GM10248 (cell line): ENCODE measurements around the gene CENPM.

Experiments used
- CTCF ChIA-PET: fragments of 300-600 bp; sonication (Branson Sonifier 250); formaldehyde crosslinking; extraction: SDS; loops from one replicate; lab custom pipeline; 2021; ENCODE audit warnings: antibody characterized with exemption; lab: Yijun Ruan, JAX
- POLR2A ChIA-PET: fragments of 350-650 bp; sonication (Branson Sonifier 250); formaldehyde crosslinking; extraction: SDS; loops from one replicate; lab custom pipeline; 2020; ENCODE audit warnings: antibody characterized with exemption; lab: Yijun Ruan, JAX
- DNase-seq: peaks from one replicate; pipeline ENCODE4 v3.0.0; 2012; ENCODE audit errors: extremely low spot score
- TF ChIP-seq, protein P1 (sequence below): IDR thresholded peaks from 2 replicates; pipeline ENCODE4 v1.5.1; 2012; ENCODE audit warnings: mild to moderate bottlenecking, low read depth; ENCODE audit errors: extremely low read depth, missing control alignments, control extremely low read depth

The CENPM gene

DNA sequence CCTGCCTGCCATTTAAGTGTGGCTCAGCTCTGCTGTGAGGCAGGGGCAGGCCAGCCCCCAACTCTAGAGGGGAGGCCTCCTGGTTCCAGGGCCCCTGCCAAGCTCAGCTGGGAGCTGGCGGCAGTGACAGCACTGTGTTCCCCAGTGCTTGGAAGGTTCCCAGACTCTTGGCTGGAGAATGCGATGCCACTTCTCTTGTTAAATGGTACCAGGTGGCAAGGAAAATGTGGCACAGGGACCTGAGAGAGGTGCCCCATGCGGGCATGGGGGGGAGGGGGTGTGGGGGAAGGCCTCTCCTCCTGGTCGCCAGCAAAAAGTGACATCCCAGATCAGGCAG lies 12.0 kb downstream of the CENPM start:
- DNase-seq: no peak
- CTCF ChIA-PET: interaction anchor here (8.8 kb wide), 1 partner anchor 11 kb away, joined by 229 read pairs; the partner anchor contains the start of gene TNFRSF13C
- POLR2A ChIA-PET: interaction anchor here (0.5 to 7.6 kb wide), 2 partner anchors 9 to 22 kb away, joined by 4 to 118 read pairs; partner anchors contain the start of gene TNFRSF13C
- TF ChIP-seq, protein P1, sequence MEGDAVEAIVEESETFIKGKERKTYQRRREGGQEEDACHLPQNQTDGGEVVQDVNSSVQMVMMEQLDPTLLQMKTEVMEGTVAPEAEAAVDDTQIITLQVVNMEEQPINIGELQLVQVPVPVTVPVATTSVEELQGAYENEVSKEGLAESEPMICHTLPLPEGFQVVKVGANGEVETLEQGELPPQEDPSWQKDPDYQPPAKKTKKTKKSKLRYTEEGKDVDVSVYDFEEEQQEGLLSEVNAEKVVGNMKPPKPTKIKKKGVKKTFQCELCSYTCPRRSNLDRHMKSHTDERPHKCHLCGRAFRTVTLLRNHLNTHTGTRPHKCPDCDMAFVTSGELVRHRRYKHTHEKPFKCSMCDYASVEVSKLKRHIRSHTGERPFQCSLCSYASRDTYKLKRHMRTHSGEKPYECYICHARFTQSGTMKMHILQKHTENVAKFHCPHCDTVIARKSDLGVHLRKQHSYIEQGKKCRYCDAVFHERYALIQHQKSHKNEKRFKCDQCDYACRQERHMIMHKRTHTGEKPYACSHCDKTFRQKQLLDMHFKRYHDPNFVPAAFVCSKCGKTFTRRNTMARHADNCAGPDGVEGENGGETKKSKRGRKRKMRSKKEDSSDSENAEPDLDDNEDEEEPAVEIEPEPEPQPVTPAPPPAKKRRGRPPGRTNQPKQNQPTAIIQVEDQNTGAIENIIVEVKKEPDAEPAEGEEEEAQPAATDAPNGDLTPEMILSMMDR: no peak

DNA sequence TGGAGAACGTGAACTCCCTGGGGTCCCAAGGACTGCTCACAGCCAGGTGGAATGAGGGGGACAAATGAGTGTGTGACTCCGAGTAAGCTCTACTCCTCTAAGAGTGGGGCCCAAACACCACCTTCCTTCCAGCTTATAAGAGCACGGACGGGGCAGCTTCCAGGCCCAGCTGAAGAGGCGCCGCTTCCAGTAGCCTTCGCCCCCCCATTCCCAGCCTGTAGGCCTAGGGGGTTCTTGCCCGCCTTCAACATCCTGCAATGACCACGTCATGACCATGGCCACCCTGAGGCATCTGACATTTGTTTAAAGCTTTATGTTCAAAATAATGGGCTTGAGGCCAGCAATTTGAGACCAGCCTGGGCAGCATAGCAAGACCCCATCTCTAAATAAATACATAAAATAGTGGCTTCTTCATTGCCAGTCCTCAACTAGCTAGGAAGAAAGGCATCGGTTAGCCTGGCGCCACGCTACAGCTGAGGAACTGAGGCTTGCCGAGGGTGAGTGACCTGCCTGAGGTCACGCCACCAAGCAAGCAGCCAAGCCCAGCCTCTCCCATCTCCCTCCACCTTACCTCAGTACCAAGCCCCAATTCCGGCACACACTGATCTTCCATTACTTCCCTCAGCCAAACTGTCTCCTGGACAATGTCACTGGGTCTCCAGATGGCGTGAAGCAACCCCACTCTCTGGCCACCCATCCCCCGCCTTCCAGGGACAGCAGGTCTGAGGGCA lies 12.5 kb downstream of the CENPM start:
- DNase-seq: no peak
- TF ChIP-seq, protein P1: no peak
- ChIA-PET POLR2A (interaction anchor here (7.6 kb wide), 1 partner anchor 9 kb away, joined by 118 read pairs; the partner anchor contains the start of gene TNFRSF13C), CTCF (interaction anchor here (8.8 kb wide), 1 partner anchor 10 kb away, joined by 229 read pairs; the partner anchor contains the start of gene TNFRSF13C)

DNA sequence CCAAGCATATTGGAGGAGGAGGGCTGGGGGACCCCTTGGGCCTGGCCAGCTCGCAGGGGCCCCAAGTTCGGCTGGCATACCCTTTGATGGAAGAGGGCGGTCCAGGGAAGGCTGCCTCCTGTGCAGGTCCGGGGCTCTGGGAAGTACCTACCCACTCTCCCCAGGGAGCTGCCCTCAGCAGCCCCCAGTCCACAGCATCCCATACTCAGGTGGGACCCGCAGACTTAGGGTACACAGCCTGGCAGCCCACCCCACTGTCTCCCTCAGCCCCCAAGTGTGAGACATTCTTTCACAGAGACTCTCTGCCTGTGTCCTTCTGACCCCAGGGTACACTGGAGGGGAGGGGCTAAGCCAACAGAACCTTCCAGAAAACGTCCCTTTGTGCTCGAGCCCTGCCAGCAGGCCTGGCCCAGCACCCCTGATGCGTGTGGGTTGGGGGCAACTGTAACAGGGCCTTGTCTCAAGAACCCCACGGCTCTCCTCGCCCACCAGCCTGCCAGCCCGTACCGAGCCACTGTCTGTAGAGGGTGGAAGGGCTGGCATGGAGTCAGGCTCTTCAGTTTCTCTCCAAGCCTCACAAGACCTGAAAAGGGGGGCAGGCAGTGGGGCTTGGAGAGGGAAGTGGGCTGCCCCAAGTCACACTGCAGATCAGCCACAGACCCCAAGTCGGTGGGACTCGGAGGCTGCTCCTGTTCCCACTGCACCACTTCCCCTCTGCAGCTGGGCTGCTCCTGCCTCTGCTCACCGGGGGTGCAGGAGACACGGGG lies 13.4 kb downstream of the CENPM start:
- TF ChIP-seq, protein P1: no peak
- DNase-seq: no peak
- CTCF ChIA-PET: interaction anchor here (8.8 kb wide), 1 partner anchor 9 kb away, joined by 229 read pairs; the partner anchor contains the start of gene TNFRSF13C
- POLR2A ChIA-PET: no interaction called here

DNA sequence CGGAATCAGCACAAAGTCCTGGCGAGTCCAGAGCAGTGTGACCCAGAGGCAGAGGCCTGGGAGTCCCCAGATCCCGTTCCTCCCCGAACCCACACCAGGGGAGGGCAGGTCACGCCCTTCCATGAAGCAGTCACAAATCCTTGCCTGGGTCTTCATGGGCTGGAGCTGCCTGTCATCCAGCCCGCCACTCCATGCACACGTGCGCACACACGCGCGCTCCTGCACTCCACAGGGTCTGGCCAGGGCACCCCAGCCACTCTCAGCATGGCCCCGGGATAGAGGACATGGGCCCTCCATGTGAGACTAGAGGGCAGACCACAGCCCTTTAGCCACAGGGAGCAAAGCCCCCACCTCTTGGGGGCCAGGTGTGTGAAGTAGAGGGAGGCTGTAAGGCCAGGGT lies 14.6 kb downstream of the CENPM start:
- TF ChIP-seq, protein P1: no peak
- ChIA-PET POLR2A (no interaction called here), CTCF (interaction anchor here (0.6 kb wide), 1 partner anchor 8 kb away, joined by 4 read pairs; no protein-coding TSS in a partner anchor)
- no peak for DNase-seq

DNA sequence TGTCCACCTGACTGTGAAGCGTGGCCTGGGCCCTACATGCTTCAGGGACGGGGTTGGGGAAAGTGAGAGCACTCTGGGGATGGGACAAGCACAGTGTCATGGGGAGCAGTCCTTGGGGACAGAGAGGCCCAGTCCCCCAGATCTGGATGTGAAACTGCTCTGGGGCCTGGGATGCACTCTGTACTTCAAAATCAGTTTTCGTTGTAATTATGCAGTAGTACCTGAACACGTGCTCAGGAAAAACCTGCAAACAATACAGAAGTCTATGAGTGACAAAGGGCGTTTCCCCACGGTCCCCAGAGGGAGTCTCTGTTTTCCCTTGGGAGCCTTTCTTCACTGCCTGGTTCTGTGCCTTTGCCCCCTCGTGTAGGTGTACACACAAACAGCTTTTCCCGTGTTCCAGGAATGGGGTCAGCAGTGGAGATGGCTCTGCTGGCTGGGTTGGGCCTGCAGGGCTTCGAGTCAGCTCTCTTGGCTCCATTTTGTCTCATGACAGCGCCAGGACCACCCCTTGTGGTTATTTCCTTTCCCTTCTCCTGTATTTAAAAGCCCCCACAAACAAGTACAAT lies 15.2 kb downstream of the CENPM start:
- DNase-seq: no peak
- ChIA-PET POLR2A (interaction anchor here (0.6 kb wide), 1 partner anchor 506 kb away, joined by 3 read pairs; no protein-coding TSS in a partner anchor), CTCF (interaction anchor here (0.6 to 1.3 kb wide), 2 partner anchors 9 kb away, joined by 4 to 7 read pairs; no protein-coding TSS in a partner anchor)
- TF ChIP-seq, protein P1: no peak

DNA sequence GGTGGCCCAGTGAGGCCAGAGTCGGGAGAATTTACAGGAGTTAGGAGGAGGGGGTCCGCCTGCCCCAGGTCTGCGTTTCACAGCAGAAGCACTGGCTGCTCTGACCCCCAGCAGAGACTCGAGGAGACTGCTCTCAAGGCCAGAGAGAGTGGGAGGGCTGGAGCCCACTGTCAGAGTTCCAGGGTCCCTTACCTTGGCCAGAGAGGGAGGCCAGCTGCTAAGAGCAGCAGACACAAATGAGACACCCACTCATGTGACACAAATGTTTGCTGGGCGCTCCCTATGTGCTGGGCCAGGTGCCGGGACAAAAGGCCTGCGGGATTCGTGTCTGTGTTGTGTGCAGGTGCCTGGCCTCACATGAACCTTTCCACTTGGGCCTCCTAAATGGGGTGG lies 17.5 kb downstream of the CENPM start:
- POLR2A ChIA-PET: interaction anchor here (0.7 to 7.5 kb wide), 2 partner anchors 8 to 455 kb away, joined by 3 to 118 read pairs; no protein-coding TSS in a partner anchor
- TF ChIP-seq, protein P1: no peak
- CTCF ChIA-PET: interaction anchor here (1.5 to 11.5 kb wide), 3 partner anchors 8 to 108 kb away, joined by 4 to 229 read pairs (median 5); no protein-coding TSS in a partner anchor
- DNase-seq: peak; percentile 28
